Subcutaneous abdominal adipose tissue (tissue), 5 donors: ENCODE results near the gene CACNG1.

Experiments
- H3K27ac ChIP-seq: one replicate; pipeline ENCODE4 v1.7.0; 2013; ENCODE audit warnings: low read depth, mild to moderate bottlenecking, inconsistent platforms, low read length, moderate library complexity
- H3K27me3 ChIP-seq, 5 donors: one replicate each; pipeline ENCODE4 v1.7.0; 2013; ENCODE audit warnings: low read length in 5 of 5, inconsistent platforms in 1 of 5; ENCODE audit not compliant: control insufficient read depth in 5 of 5, insufficient read depth in 4 of 5
- H3K36me3 ChIP-seq, 5 donors: one replicate each; pipeline ENCODE4 v1.7.0; 2013; ENCODE audit warnings: low read length in 5 of 5; ENCODE audit not compliant: control insufficient read depth in 5 of 5, insufficient read depth in 5 of 5
- H3K4me1 ChIP-seq, 5 donors: one replicate each; pipeline ENCODE4 v1.7.0; 2013; ENCODE audit warnings: low read length in 5 of 5, mild to moderate bottlenecking in 3 of 5, moderate library complexity in 1 of 5; ENCODE audit not compliant: control insufficient read depth in 5 of 5, insufficient read depth in 5 of 5
- H3K4me3 ChIP-seq, 5 donors: one replicate each; pipeline ENCODE4 v1.7.0; 2013; ENCODE audit warnings: low read length in 5 of 5, low read depth in 1 of 5
- H3K9ac ChIP-seq, 5 donors: one replicate each; pipeline ENCODE4 v1.7.0; 2013; ENCODE audit warnings: low read length in 5 of 5, mild to moderate bottlenecking in 4 of 5, moderate library complexity in 3 of 5
- H3K9me3 ChIP-seq, 5 donors: one replicate each; pipeline ENCODE4 v1.7.0; 2013; ENCODE audit warnings: low read length in 5 of 5; ENCODE audit not compliant: control insufficient read depth in 5 of 5
- donor health status: healthy.
- donor health status: healthy.
- donor health status: healthy.
- donor health status: healthy.
- donor health status: healthy.

CACNG1 gene

DNA sequence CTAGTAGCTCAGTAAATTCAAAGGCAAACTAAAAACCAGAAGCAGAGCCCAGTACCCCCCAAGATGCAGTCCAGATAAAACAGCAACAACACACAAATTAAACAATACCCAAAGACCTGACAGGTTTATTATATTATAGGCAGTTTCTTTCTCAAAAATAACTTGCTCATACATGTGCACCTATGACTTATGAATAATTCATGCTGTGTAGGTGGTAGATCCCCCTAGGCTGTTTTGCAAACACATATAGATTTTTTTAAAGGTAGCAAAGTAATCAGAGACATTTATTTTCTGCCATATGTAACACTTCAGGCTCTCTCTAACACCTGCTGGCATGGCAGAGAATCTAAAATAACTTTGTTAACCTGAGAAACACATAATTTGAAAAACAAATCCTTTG lies 27.2 kb downstream of the CACNG1 start:
- Histone ChIP-seq H3K27me3 (no peaks in the 10 kb centered on the region), H3K27ac (no peak overlapping the region), H3K9me3 (no peaks in the 10 kb centered on the region), H3K36me3 (peaks cover 7 to 22% (median 13%) of the 10 kb centered on the region in 5 donors), H3K4me3 (no peak overlapping the region), H3K4me1 (no peaks in the 10 kb centered on the region), H3K9ac (no peak overlapping the region)

GRCh38 chr17:67072885-67073284 lies 28.5 kb downstream of the CACNG1 start:
- no peaks in the 10 kb centered on the region for H3K27me3 ChIP-seq
- H3K9ac ChIP-seq: no peak overlapping the region
- H3K27ac ChIP-seq: no peak overlapping the region
- H3K4me3 ChIP-seq: no peak overlapping the region
- no peaks in the 10 kb centered on the region for H3K9me3 ChIP-seq
- H3K4me1 ChIP-seq: no peaks in the 10 kb centered on the region
- peaks cover 7 to 24% (median 14%) of the 10 kb centered on the region in 5 donors for H3K36me3 ChIP-seq

DNA sequence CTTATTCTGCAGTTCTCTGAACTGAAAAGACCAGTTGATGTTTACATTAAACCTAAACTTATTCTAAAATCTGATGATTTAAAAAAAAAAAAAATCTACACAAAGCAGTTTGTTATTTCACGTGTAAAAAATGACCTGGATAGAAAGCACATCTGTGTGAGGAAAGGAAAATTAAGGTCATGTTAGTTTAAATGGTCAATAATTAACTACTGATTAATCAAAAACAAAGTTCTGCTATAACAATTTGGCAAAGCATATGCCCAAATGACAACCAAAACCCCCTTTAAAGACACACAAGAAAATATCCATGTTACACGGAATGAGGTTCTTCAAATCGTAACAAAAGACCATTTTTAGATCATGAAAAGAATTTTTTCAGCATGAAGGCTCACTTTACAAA lies 30.4 kb downstream of the CACNG1 start:
- H3K4me3 ChIP-seq: no peak overlapping the region
- no peak overlapping the region for H3K27ac ChIP-seq
- no peaks in the 10 kb centered on the region for H3K27me3 ChIP-seq
- no peaks in the 10 kb centered on the region for H3K9me3 ChIP-seq
- H3K36me3 ChIP-seq: peaks cover 12 to 30% (median 17%) of the 10 kb centered on the region in 5 donors
- no peak overlapping the region for H3K9ac ChIP-seq
- peaks cover 0 to 10% (median 0%) of the 10 kb centered on the region in 5 donors for H3K4me1 ChIP-seq

DNA sequence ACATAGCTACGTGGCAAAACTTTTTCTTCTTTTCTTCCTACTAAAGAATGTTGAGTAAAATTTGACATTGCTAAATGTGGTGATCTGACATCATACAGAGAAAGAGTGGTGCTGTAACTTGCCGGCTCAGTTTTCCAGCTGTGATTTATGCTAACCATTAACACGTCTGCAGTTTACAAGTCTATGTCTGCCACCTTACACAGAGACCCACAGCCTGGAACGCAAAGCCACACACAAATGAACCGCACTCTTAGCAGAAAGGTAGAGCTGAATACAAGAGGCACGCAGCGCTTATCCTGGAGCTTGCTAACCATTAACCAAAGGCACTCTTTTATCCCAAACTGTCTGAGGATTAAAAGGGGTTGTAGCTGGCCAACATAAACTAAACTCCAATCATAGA lies 31.9 kb downstream of the CACNG1 start:
- Histone ChIP-seq H3K9ac (no peak overlapping the region), H3K4me1 (peaks cover 0 to 10% (median 0%) of the 10 kb centered on the region in 5 donors), H3K4me3 (no peak overlapping the region), H3K27me3 (no peaks in the 10 kb centered on the region), H3K27ac (no peak overlapping the region), H3K36me3 (peaks cover 12 to 33% (median 24%) of the 10 kb centered on the region in 5 donors), H3K9me3 (no peaks in the 10 kb centered on the region)

DNA sequence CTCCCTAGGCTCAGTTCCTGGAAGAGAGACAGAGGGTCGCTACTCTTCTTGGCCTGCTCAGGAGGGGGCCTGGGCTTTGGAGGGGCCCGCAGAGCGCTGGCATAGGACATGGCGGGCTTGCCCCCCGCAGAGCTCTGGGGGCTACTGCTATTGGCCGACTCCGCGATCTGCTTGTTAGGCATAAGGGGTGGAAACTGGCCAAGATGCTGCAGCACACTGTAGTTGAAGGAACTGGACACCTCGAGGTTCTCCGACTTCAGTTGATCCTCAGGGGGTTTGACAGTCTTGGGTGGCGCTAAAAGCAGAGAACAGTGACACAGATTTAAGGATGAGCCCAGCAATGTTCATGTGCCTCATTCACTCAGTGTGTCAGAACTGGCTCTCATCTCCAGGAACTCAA lies 33.9 kb downstream of the CACNG1 start:
- Histone ChIP-seq H3K9ac (no peak overlapping the region), H3K4me3 (no peak overlapping the region), H3K27ac (no peak overlapping the region), H3K27me3 (no peaks in the 10 kb centered on the region), H3K36me3 (peaks cover 16 to 34% (median 24%) of the 10 kb centered on the region in 5 donors), H3K4me1 (peaks cover 0 to 10% (median 0%) of the 10 kb centered on the region in 5 donors), H3K9me3 (no peaks in the 10 kb centered on the region)

DNA sequence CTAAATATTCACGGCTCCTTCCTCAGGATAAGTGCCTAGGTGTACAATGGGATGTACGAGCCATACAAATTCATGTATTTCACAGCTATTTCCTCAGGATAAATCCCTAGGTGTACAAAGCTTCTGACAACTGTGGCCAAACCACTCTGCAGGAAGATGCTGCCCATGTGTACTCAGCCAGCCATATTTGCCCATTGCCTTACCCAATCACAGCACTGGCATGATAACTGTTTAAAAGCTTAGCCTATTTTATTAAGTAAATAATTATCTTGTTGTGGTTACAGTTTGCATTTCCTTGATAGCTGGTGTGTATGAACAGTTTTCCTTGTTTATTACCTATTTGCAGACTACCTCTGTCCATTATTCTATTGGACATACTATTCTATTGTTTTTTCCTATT lies 35.1 kb downstream of the CACNG1 start:
- Histone ChIP-seq H3K27me3 (no peaks in the 10 kb centered on the region), H3K27ac (no peak overlapping the region), H3K4me1 (peaks cover 0 to 10% (median 0%) of the 10 kb centered on the region in 5 donors), H3K9me3 (no peaks in the 10 kb centered on the region), H3K4me3 (no peak overlapping the region), H3K9ac (no peak overlapping the region), H3K36me3 (peaks cover 16 to 30% (median 23%) of the 10 kb centered on the region in 5 donors)

DNA sequence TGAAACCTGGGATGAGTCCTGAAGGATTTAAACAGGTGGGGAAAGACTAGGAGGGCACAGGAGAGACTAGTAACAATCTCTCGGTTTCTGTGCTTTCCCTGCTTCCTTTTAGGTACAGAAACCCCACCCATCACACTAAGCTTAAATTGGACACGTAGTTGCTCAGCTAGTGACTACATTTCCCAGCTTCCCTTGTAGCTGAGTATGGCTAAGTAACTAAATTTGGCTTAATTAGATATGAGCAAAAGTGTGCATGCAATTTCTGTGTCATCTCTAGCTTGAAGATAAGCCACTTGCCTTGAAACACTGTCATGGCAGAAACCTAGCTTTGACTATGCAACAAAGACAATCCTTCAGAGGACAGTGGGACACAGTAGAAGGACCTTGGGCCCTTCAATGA lies 36.5 kb downstream of the CACNG1 start:
- H3K36me3 ChIP-seq: peaks cover 16 to 34% (median 26%) of the 10 kb centered on the region in 5 donors
- no peak overlapping the region for H3K4me3 ChIP-seq
- H3K9me3 ChIP-seq: no peaks in the 10 kb centered on the region
- H3K4me1 ChIP-seq: peaks cover 0 to 10% (median 0%) of the 10 kb centered on the region in 5 donors
- H3K27me3 ChIP-seq: no peaks in the 10 kb centered on the region
- no peak overlapping the region for H3K27ac ChIP-seq
- no peak overlapping the region for H3K9ac ChIP-seq

DNA sequence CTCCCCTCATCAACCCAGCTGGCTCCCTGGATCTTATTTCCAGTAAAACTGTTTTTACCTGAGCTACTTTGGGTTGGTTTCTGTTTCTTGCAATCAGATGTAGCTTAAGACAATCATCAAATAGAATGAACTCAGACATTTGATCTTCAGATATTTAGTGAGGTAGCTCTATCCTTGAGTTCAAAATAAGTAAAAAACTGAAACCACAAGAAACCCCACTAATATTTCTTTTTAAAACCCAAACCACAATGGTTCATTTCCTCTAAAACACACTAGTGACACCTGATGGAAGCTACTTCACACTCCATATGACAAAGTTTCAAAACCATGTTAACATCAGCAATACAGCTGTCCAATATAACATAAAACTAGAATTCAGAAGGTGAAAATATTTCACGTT lies 37.8 kb downstream of the CACNG1 start:
- H3K36me3 ChIP-seq: peaks cover 17 to 38% (median 28%) of the 10 kb centered on the region in 5 donors
- H3K27ac ChIP-seq: no peak overlapping the region
- H3K9ac ChIP-seq: no peak overlapping the region
- H3K9me3 ChIP-seq: no peaks in the 10 kb centered on the region
- peaks cover 0 to 10% (median 0%) of the 10 kb centered on the region in 5 donors for H3K4me1 ChIP-seq
- H3K4me3 ChIP-seq: no peak overlapping the region
- no peaks in the 10 kb centered on the region for H3K27me3 ChIP-seq

GRCh38 chr17:67085406-67085805 lies 41.1 kb downstream of the CACNG1 start:
- Histone ChIP-seq H3K27me3 (no peaks in the 10 kb centered on the region), H3K4me1 (peaks cover 0 to 2% (median 0%) of the 10 kb centered on the region in 5 donors), H3K9ac (no peak overlapping the region), H3K4me3 (no peak overlapping the region), H3K9me3 (peaks cover 0 to 4% (median 0%) of the 10 kb centered on the region in 5 donors), H3K36me3 (peaks cover 12 to 40% (median 31%) of the 10 kb centered on the region in 5 donors), H3K27ac (no peak overlapping the region)

- Histone ChIP-seq H3K36me3 (peaks cover 5 to 28% (median 21%) of the 10 kb centered on the region in 5 donors), H3K4me3 (no peak overlapping the region), H3K9ac (no peak overlapping the region), H3K9me3 (peaks cover 0 to 4% (median 0%) of the 10 kb centered on the region in 5 donors), H3K4me1 (peaks cover 0 to 8% (median 4%) of the 10 kb centered on the region in 5 donors), H3K27ac (no peak overlapping the region), H3K27me3 (no peaks in the 10 kb centered on the region)
Observed at GRCh38 chr17:67088639-67089038, 44.3 kb downstream of the CACNG1 start.
